Gastroesophageal sphincter (tissue), 3 donors: Measurements from ENCODE around the gene C10orf90.

ENCODE experiments used
- CTCF ChIP-seq, 4 experiments: fragments of 200-600 bp in 2 of 4; fragments of 450-650 bp in 2 of 4; sonication (generic) in 1 of 4; IDR thresholded peaks; one replicate each; pipeline ENCODE4 v1.5.1; 2017 to 2019; ENCODE audit warnings: antibody characterized with exemption in 4 of 4, mild to moderate bottlenecking in 2 of 4, moderate library complexity in 2 of 4
- EP300 ChIP-seq: sonication (generic); formaldehyde crosslinking; IDR thresholded peaks from one replicate; pipeline ENCODE4 v1.6.1; 2017; ENCODE audit warnings: antibody characterized with exemption, mild to moderate bottlenecking

- TF ChIP-seq CTCF (IDR thresholded peaks at IDR 0.05) (no peak), EP300 (no peak)
Measured at GRCh38 chr10:126586128-126586527, 84.4 kb downstream of the C10orf90 start.
